Body of pancreas (tissue), 4 donors: ENCODE measurements around the gene LARP1.

Source experiments
- POLR2A ChIP-seq, 3 donors: fragments of 450-650 bp; IDR thresholded peaks; one replicate each; pipeline ENCODE4 v1.6.1; 2016; ENCODE audit warnings: antibody characterized with exemption in 3 of 3, mild to moderate bottlenecking in 2 of 3
- TF ChIP-seq, protein P1 (sequence below), 7 experiments: fragments of 450-650 bp in 4 of 7; fragments of 200-600 bp in 3 of 7; sonication (generic) in 3 of 7; IDR thresholded peaks; one replicate each; pipeline ENCODE4 v1.5.1; 2016 to 2019; ENCODE audit warnings: antibody characterized with exemption in 7 of 7

DNA sequence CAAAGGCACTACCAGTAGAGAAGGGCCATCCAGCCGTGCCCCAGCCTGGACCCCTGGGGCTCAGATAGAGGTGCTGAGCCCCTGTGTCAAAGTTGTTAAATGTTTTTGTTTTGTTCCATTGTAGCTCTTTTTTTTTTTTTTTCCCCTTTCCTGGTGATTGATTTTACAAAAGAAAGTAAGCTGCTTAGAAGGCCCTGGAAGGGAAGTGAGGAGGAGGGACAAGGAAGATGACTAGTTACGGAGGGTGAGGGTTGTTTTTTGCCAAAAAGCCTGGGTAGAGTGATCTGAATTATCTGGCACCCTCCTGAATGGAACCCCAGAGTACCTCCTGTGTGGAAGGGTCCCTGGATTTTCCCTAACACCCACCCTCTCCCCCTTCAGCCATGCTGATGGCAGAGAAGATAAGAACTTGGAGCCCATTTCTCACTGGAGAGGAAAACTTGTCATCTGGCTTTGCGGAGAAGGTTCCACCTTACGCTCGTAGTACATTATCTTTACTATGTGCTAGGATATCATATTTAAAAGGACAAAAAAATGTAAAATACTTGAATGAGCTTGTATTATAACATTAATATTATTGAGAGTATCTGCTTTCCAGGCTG, 61.8 kb downstream of the LARP1 start:
- TF ChIP-seq, protein P1, sequence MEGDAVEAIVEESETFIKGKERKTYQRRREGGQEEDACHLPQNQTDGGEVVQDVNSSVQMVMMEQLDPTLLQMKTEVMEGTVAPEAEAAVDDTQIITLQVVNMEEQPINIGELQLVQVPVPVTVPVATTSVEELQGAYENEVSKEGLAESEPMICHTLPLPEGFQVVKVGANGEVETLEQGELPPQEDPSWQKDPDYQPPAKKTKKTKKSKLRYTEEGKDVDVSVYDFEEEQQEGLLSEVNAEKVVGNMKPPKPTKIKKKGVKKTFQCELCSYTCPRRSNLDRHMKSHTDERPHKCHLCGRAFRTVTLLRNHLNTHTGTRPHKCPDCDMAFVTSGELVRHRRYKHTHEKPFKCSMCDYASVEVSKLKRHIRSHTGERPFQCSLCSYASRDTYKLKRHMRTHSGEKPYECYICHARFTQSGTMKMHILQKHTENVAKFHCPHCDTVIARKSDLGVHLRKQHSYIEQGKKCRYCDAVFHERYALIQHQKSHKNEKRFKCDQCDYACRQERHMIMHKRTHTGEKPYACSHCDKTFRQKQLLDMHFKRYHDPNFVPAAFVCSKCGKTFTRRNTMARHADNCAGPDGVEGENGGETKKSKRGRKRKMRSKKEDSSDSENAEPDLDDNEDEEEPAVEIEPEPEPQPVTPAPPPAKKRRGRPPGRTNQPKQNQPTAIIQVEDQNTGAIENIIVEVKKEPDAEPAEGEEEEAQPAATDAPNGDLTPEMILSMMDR (IDR thresholded peaks at IDR 0.05): no peak
- no peak for TF ChIP-seq POLR2A (IDR thresholded peaks at IDR 0.05)
